ENCODE data around the gene XYLT1. TPM values are rescaled to one million over a fixed set of nuclear protein-coding genes. Genes with fewer than 3 reads are reported as not detected.

Gene XYLT1
- total RNA-seq, 2 experiments from 2014 or later = 7.3 to 8.9 TPM

- no peak overlapping the region for H3K4me3 Mint-ChIP-seq
- no peak for TF ChIP-seq CTCF (IDR thresholded peaks at IDR 0.05)
- CTCF ChIA-PET = interaction anchor here (1.1 kb wide), 1 partner anchor 11 kb away, joined by 3 read pairs; no protein-coding TSS in a partner anchor
- H3K36me3 Mint-ChIP-seq (ENCODE audit: low read depth) = no peaks in the 10 kb centered on the region
- peak; percentile 69 for DNase-seq
- ATAC-seq = peak; percentile 47
- H3K4me1 Mint-ChIP-seq (ENCODE audit: low read depth) = peaks cover 62% of the 10 kb centered on the region
- no peaks in the 10 kb centered on the region for H3K27me3 Mint-ChIP-seq
- H3K27ac Mint-ChIP-seq = no peak overlapping the region
- no peaks in the 10 kb centered on the region for H3K9me3 Mint-ChIP-seq
- POLR2A ChIA-PET = interaction anchor here (0.7 to 1.1 kb wide), 4 partner anchors 14 to 42 kb away, joined by 3 to 7 read pairs (median 3); no protein-coding TSS in a partner anchor
- intact Hi-C loops (cut with micrococcal nuclease) = loop anchor here (10.0 kb wide), 1 partner anchor 60 kb away; no protein-coding TSS in a partner anchor
Observed at GRCh38 chr16:17374668-17375255, 96.0 kb downstream of the XYLT1 start.

- H3K27ac Mint-ChIP-seq = peak overlapping the region; percentile 40
- DNase-seq (no peak), ATAC-seq (no peak)
- H3K4me3 Mint-ChIP-seq = no peak overlapping the region
- ChIA-PET CTCF (interaction anchor here (1.1 to 1.4 kb wide), 2 partner anchors 10 to 94 kb away, joined by 3 read pairs; no protein-coding TSS in a partner anchor), POLR2A (interaction anchor here (1.1 kb wide), 1 partner anchor 36 kb away, joined by 3 read pairs; no protein-coding TSS in a partner anchor)
- no peak for TF ChIP-seq CTCF (IDR thresholded peaks at IDR 0.05)
- H3K27me3 Mint-ChIP-seq = no peaks in the 10 kb centered on the region
- H3K9me3 Mint-ChIP-seq = no peaks in the 10 kb centered on the region
- H3K36me3 Mint-ChIP-seq (ENCODE audit: low read depth) = no peaks in the 10 kb centered on the region
- intact Hi-C loops (cut with micrococcal nuclease) = loop anchor here (10.0 kb wide), 1 partner anchor 59 kb away; no protein-coding TSS in a partner anchor
- peaks cover 71% of the 10 kb centered on the region for H3K4me1 Mint-ChIP-seq (ENCODE audit: low read depth)
Observed at GRCh38 chr16:17373533-17373932, 97.2 kb downstream of the XYLT1 start.

GRCh38 chr16:17372386-17372785, 98.4 kb downstream of the XYLT1 start:
- POLR2A ChIA-PET = interaction anchor here (0.6 kb wide), 1 partner anchor 68 kb away, joined by 3 read pairs; no protein-coding TSS in a partner anchor
- intact Hi-C loops (cut with micrococcal nuclease) = loop anchor here (10.0 kb wide), 1 partner anchor 58 kb away; no protein-coding TSS in a partner anchor
- CTCF ChIA-PET = interaction anchor here (1.4 to 3.8 kb wide), 2 partner anchors 12 to 95 kb away, joined by 7 to 10 read pairs; no protein-coding TSS in a partner anchor
- no peak for ATAC-seq
- peaks cover 73% of the 10 kb centered on the region for H3K4me1 Mint-ChIP-seq (ENCODE audit: low read depth)
- H3K27me3 Mint-ChIP-seq = no peaks in the 10 kb centered on the region
- H3K27ac Mint-ChIP-seq = no peak overlapping the region
- DNase-seq = no peak
- peaks cover 2% of the 10 kb centered on the region for H3K36me3 Mint-ChIP-seq (ENCODE audit: low read depth)
- no peak for TF ChIP-seq CTCF (IDR thresholded peaks at IDR 0.05)
- H3K9me3 Mint-ChIP-seq = peaks cover under 1% of the 10 kb centered on the region
- no peak overlapping the region for H3K4me3 Mint-ChIP-seq

- Mint-ChIP-seq H3K4me1 (ENCODE audit: low read depth) (peaks cover 81% of the 10 kb centered on the region), H3K27me3 (no peaks in the 10 kb centered on the region), H3K27ac (no peak overlapping the region), H3K4me3 (no peak overlapping the region), H3K9me3 (peaks cover 2% of the 10 kb centered on the region), H3K36me3 (ENCODE audit: low read depth) (peaks cover 9% of the 10 kb centered on the region)
- POLR2A ChIA-PET = no interaction called here
- intact Hi-C loops (cut with micrococcal nuclease) = loop anchor here (10.0 kb wide), 1 partner anchor 56 kb away; no protein-coding TSS in a partner anchor
- CTCF ChIA-PET = interaction anchor here (1.0 to 3.8 kb wide), 2 partner anchors 45 to 96 kb away, joined by 5 to 10 read pairs; no protein-coding TSS in a partner anchor
- ATAC-seq (no peak), DNase-seq (no peak)
- TF ChIP-seq CTCF (IDR thresholded peaks at IDR 0.05) = no peak
Observed at GRCh38 chr16:17371299-17371698, 99.5 kb downstream of the XYLT1 start.

Measured in activated CD8-positive, alpha-beta T cell treated with anti-CD3 and anti-CD28 coated beads for 36 hours (primary cell).